ENCODE results near the gene ATP8B4.

Gene ATP8B4

DNA sequence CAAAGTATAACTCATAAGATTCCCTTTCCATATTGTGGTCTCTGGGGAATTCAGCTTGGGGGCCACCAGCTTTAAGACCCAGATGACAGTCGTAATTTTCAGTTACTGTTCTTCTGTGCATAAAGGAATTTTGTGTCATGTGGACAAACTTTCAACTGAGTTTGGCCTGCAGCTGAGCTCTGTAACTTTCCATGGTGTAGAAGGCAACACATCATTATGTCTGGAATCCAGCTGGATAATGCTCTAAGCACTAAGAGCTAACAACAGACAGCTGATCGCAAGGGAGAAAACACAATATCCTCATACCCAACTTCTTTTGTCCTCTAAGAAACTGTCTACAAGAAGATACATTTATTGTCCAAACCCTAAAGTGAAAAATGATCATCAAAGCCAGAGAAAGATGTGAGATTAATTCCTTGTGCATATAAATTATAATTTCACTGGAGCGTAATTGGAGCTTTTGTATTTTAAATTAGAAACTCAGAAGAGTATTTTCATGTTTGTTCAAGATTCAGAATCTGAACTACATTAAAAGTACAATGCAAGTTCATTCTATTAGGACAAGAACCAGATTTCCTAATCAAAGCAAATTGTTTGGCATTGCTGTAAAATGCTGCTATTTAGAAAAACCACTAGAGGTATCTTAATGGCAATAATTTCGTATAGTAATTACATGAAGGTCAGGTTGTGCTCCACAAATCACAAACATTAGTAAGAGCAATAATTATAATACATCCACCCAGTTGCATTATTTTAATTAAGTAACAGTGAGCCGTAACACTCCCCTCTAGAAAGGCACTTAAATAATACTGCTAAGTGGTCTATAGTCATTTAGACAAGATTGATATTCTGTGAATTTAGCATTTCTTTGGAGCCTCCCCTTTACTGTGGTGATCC, 218.8 kb downstream of the ATP8B4 start:
- DNase-seq (ENCODE audit: low read depth in 2 of 3, low spot score in 1 of 3): no peak

DNA sequence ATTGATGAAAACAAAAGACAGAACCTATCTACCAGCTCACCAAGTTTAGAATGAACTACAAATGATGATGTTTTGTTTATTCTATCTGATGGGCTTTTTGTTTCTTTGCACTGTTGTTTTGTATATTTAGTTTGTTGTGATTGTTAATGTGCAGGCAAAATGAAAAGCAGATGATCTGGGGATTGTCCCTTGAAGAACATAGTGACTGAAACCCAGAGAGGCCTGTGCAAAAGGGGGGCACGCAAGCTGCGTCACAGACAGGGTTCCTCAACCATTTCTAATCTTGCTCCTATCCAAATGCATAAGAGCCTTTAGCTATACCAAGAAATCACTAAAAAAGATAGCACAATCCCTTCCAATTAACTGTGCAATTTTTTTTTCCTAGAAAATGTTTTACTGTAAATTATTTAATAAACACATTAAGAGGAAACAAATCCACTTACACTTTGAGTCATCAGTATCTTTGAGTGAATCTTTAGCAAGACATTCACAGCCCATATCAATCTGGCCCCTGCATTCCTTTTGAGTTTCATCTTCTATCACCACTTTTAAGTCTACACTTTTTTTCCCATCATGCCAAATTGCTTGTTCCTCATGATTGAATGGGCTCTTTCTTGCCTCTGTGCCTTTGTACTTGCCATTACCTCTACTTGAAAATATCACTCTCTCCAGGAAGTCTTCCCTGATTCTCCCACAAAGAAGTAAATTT, 220.3 kb downstream of the ATP8B4 start:
- no peak for DNase-seq (ENCODE audit: low read depth in 2 of 3, low spot score in 1 of 3)

DNA sequence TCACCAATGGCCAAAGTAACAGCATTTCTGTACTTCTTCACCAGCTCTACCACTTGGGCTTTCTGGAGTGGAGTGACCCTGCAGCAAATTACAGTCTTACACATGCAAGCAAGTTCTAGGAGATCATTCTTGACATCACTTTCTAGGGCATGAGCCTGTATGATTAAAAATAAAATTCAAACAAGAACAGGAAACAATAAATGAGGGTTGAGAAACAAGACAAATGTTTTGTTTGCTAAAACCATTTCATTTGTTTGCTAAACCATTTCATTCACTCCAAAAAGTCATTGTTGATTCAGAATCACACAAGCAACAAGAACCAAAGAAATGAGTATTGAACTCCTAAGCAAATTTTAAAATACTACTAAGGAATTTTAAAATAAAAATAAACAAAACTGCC, 220.9 kb downstream of the ATP8B4 start:
- no peak for DNase-seq (ENCODE audit: low read depth in 2 of 3, low spot score in 1 of 3)

DNA sequence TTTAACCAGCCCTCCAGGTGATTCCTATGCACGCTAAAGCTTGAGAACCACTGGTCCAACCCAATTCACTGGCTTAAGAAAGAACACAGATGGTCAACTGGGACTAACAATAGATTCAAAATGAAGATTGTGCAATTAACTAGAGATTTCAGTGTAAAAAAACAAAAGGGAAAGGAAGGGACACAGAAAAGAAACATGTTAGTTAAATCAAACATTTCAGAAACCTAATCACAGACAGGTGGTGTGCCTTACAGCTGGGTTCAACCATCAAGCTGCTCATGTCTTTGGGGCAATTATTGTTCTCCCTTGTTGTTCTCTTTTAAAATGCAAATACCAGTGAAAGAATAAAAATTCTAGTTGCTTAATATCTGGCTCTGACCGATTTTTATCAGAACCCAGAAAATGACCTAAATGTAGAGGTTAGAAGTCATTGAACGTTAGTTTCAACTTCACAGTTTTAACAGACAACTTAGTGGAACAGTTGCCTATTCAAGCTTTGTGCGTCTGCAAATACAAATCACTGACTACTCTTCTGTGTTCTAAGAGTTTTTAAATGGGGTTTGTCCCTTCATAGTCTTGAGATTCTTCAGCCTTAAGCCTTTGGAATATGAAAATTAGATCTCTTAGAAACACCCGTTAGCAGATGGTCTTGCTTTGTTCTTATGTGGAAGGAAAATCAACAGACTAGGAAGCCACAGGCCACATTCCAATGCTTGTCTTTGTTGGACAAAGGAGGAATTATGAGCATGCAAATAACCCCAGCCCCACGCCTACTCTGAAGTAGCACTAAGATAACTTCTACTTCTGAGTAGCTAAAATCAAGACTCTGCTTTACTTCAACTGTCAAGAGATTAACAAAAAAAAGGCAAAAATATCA, 223.4 kb downstream of the ATP8B4 start:
- no peak for DNase-seq (ENCODE audit: low read depth in 2 of 3, low spot score in 1 of 3)

DNA sequence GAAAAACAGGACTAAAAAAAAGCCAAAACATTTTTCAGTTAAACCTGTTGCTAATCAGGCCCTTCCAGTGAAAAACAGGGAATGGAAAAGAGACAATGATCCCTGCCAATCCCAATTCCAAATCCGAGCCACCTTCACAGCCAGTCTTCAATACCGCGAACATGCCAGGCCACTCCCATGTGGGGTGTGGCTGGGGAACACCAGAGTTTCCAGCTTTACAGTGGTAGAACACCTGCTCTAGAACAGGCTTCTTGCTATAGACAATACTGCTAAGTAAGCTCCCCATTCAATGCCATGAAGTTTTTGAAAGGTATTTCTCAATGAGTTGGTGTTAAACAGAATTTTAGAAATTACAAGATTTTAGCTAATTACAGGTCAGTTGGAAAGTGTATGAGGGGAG, 228.3 kb downstream of the ATP8B4 start:
- DNase-seq (ENCODE audit: low read depth in 2 of 3, low spot score in 1 of 3): no peak

DNA sequence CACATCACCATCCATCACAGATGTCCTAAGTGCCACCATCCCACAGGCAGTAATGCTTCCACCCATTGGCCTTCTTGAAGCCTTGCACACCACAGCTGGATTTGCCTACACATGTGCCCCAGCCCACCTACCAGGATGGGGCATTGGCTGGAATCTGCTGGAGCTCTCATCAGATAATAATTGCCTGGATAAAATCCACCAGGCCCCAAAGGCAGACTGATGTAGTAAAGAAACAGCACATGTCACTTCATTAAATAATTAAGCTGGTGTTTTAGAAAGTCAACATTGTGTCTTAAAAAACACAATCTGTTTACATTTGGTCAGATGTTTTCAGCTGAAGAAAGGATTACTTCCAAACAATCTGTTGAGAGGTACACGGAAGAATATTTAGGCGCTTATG, 229.5 kb downstream of the ATP8B4 start:
- no peak for DNase-seq (ENCODE audit: low read depth in 2 of 3, low spot score in 1 of 3)

DNA sequence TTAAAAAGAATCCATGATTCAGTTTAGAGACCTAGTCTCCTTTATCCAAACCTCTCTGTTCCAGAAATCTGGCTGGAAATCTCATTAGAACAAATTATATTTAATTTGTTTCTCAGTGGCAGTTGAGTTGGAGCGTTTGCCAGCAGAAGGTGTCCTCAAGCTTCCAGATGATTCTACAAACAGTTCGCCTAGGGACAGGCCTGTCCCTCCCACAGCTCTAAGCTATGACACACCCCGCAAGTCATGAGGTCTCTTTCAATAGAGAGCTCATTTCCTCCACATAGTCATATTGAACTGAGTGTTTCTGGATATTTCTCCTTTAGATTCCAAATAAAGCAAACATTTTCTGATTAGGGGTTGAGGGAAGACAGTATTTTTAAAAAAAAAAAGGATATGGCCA, 230.3 kb downstream of the ATP8B4 start:
- no peak for DNase-seq (ENCODE audit: low read depth in 2 of 3, low spot score in 1 of 3)

DNA sequence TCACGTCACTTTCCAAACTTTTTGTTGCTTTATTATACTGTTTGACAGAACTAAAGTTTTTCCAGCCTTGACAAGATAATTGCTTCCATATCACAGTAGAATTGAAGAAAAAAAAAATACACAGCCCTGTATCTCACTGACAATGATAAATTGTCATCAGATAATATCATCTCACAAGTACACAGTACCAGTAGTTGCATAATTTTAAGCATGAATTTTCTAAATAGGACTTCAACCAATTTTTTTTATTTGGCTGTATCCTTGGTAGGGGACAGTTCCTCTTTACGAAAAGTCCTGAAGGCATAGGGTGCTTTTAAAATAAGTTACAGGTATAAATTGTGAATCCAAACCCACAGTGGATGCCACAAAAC, 230.7 kb downstream of the ATP8B4 start:
- no peak for DNase-seq (ENCODE audit: low read depth in 2 of 3, low spot score in 1 of 3)

DNA sequence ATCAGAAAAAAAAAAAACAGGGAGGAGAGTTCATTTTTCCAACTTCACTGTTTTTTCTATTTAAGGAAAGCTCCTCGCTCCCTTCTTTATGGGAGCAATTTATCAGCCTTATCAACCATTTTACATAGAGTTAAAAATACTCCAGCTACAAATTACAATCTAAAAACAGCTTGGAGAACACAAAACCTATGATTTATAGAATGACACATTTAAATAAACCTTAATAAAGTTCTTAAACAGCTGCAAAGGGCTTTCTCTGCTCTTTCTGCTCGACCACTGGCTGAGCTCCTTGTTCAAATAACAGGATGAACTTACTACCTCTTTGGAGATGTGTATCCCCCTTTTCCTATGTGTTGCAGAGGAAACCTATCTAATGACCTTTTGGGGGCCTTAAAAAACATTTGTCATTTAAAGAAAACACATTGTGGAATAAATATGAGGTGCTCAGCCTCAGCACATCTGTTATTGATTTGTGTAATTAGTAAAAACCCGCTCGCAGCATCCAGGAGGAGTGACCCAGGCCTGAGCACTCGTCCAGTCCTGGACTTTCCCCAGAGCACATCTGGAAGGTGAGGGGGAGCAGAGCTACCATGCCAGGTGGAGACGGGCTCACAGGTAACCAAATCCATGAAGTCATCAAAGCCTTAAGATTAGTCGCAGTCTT, 231.2 kb downstream of the ATP8B4 start:
- no peak for DNase-seq (ENCODE audit: low read depth in 2 of 3, low spot score in 1 of 3)

DNA sequence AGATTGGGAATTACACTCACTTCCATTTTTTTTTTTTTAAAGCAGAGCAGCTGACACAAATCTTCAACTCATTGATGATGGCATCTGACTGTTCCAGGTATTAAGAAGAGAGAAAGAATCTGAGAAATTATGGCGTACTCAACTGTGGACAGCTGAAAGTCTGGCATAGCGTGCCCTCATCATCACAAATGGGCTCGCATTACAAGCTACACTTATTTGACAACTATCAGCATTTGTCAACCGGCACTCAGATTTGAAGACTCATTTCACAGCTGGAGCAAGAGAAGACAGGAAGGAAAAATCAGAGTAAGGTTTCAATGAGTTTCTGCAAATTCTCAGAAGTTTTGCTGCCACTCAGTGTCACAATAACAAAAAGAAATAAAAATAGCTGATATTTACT, 235.9 kb downstream of the ATP8B4 start:
- DNase-seq (ENCODE audit: low read depth in 2 of 3, low spot score in 1 of 3): no peak

DNA sequence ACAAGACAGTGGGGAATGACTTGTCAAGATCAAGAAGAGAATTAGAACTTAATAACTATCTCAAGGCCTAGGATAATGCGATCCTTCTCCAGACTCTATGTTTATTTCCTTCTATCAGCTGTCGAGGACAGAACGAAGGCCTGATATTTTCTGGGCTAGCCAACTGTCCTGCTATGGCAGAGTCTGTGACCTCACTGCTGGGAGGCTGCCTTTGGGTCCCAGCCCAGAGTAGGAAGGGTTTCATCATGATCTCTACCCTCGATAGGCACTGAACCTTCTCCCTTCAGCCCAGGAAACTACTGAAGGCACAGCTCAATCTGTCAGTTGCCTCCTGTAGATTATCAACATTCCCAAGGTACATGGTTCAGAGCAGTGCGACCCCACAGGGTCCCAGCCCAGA, 237.2 kb downstream of the ATP8B4 start:
- DNase-seq (ENCODE audit: low read depth in 2 of 3, low spot score in 1 of 3): no peak

DNA sequence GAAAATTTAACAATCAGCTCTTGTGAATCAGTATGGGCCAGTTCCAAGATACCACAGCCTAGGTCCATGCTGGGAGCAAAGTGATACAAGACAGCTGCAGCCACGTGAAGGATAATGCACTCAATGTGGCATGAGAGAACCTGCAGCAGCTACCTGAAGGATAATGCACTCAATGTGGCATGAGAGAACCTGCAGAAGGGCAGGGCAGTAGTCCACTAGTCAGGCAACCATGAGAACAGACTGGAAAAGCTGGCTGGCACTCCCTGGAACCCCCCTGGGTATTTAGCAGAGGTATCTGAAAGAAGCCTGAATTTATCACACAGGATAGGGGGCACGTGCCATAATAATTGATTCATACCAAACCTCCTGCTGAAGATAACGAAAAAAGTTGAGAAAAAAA, 237.6 kb downstream of the ATP8B4 start:
- no peak for DNase-seq (ENCODE audit: low read depth in 2 of 3, low spot score in 1 of 3)

DNA sequence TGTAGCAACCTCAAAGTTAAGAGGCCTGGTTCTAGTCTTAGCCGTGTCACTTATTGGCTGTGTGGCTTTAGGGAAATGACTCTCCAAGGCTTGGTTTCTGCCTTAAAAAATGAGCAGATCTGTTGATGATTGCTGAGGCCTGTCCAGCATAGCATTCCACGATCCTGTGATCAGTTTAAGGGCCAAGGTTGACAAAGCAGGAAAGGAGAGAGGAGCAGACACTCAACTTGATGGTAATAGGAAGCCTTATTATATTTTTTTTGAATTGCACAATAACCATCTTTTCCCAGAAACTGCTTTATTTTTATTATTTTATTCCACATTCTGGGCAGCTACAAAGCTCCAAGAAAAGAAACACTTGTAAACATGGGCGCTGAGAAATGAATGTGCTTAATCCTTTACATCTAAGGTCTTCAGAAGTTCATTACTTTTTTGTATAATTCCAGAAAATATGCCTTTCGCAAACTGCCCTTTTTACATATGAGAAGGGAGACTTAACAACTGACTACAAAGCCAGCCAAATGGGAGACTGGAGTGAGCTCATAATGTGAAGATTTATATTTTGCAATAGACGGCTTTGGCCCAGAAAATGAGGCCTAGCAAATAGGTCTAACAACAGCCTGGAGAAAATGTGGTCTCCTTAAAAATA, 241.0 kb downstream of the ATP8B4 start:
- no peak for DNase-seq (ENCODE audit: low read depth in 2 of 3, low spot score in 1 of 3)

DNA sequence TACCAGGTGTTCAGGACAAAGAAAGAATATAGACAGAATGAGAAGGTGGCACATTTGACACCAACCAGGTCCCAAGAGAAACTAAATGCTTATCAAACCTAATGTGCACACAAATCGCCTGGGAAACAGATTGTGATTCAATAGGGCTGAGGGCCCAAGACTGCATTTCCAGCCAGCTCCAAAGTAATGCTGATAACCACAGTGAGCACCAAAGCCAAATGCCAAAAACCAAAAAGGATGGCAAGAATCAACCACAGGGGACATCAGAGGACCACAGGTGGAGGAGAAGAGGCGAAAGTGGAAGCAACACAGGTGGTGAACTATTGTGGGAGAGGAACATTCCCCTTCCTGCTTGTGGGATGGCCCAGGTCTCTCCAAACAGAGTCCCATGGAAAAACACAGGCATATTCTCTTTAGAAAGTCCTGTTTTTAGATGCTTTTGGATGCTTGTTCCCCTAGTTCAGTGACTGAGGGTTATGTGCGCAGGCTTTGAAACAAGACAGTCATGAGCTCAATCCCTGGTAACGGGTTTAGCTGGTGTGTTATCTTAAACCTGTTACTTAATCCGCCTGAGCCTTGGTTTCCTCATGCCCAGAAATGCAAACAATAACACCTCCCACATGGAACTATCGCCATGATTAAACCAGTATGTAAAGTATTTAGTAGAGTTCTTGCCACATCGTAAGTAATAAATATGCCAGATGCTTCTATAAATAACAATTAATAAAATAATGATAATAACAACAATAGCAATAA, 241.7 kb downstream of the ATP8B4 start:
- DNase-seq (ENCODE audit: low read depth in 2 of 3, low spot score in 1 of 3): no peak

DNA sequence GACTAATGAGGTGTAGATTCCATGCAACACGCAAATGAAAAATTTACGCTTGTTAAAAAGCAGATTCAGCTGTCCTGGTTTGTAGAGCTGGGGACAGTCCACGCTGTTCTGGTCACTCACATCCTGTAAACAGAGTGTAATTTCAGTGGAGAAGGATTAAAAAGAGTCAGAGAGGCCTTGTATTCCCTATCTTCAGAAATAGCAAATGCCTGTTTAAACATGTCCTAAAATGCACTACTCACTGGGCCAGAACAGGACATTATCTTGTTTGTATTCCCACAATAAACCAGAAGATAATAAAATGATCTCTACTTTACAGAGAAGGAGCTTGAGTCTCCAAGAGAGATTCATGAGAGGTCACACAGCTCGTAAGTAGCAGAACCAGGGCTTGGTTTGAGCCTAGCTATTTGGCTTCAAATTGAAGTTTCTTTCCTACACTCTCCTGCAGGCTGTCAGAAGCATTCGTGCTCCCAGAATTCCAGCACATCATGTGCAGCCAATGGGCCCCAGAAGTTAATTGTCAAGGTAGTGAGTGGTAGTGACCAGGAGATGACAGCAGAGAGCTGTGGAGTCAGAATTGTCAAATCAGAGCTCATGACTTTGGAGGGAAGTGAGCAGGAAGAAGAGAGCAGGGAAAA, 242.5 kb downstream of the ATP8B4 start:
- DNase-seq (ENCODE audit: low read depth in 2 of 3, low spot score in 1 of 3): no peak

DNA sequence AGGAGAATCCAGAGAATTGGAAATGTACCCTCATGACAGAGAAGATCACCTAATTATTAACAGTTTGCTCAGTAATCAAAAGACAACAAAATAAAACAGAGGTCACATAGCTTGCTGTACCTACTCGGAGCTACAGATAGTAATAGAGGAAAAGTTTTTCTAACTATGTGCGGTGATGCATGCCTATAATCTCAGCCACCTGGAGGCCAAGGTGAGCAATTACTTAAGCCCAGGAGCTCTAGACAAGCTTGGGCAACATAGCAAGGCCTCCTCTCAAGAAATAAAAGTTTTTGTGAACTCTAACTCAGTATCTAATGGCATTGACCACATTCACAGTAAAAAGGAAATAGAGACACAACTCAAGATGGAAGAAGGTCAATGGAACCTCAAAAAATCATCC, 243.6 kb downstream of the ATP8B4 start:
- no peak for DNase-seq (ENCODE audit: low read depth in 2 of 3, low spot score in 1 of 3)

DNA sequence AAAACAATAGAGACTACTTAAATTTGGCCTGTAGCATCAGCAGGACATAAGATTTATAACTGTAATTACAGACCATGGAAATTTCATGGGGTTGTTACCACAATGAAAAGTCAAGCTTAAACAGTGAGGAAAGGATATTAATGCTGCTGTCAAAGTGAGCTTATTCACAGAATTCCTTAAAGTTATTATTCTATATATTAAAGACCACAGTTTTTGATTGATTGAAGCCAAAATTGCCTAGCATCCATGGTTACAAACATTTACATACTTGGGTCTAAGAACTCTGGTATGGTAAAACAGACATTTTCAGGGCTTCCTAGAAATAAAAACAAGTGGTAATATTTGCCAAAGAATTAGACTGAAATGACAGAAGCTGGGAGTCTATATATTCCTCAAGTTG, 248.6 kb downstream of the ATP8B4 start:
- no peak for DNase-seq (ENCODE audit: low read depth in 2 of 3, low spot score in 1 of 3)

DNA sequence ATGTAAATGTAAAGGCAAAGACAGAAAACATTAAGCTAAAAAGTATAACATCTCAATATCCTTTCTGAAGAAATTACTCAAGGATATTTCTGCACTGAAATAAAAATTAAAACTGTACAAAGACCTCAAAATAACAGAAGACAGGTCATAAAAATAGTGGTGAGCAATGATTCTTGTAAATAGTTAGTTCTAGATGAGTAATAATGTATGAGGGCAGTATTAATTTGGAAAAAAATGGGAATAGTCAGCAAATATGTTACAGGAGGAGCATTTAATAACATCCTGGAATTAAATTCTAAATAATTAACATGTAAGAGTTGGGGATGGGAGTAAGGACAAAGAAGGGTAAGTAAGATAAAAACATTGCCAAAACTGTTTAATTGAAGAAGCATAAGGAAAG, 250.7 kb downstream of the ATP8B4 start:
- DNase-seq (ENCODE audit: low read depth in 2 of 3, low spot score in 1 of 3): no peak

DNA sequence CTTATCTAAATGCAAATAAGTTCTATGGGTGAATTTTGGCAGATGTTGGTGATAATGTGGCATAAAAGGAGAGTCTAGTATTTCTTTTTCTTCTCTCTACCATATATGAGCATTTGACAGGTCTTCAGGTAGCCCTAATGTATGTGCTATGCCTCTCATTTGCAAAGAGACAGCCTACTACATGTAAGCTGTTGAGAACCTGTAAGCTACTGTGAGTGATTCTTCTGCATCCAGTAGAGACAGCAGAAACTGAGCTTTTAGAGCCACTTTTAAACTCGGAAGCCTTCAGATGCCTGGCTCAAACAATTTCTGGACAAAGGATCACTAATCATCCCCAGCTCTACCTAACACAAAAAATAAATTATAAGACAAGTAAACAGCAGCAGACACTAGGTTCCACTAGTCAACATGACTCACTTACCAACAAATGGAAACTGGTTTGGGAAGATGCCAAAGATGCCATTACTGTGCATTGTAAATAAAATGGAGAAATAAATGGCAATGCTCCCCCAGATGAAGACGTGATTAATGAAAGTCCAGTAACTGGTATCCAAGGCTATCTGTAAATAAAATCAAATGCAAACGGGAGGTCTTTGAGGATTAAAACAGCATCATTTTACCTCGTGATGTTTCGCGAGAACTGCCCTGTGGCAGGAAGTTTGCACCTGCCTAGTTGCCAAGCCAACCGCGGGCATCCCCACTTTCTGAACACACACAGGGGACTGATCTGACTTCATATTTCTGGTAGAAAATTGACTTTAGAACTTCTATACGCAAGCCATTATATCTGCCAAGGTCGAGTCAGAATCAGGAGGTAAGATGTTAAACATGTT, 252.9 kb downstream of the ATP8B4 start:
- DNase-seq (ENCODE audit: low read depth in 2 of 3, low spot score in 1 of 3): no peak

Data from stimulated activated CD4-positive, alpha-beta T cell treated with anti-CD3 and anti-CD28 coated beads, Interleukin-12 subunit alpha, Interleukin-12 subunit beta, amount 100 ng/mL, for 48 hours (primary cell).